HFFc6 (cell line): ENCODE measurements around the gene CSNK1G1. TPM values are rescaled to one million over a fixed set of nuclear protein-coding genes. Genes with fewer than 3 reads are reported as not detected.
A peak's percentile ranks its signal among the peaks of the same experiment; 100 is the strongest.
"Not testable (repeated sequence)": the region's sequence is repeated elsewhere in the genome, so short reads cannot be mapped to it uniquely, and the experiment has no call there.

Experiments
- DNase-seq: peaks from one replicate; pipeline ENCODE4 v3.0.0-alpha.2; 2018
- H3K27ac Mint-ChIP-seq: 2 replicates; pipeline ENCODE4 v1.8.0; 2020; ENCODE audit warnings: mild to moderate bottlenecking, mixed read lengths
- H3K27me3 Mint-ChIP-seq: 2 replicates; pipeline ENCODE4 v1.8.0; 2021; ENCODE audit warnings: mild to moderate bottlenecking, moderate library complexity, mixed read lengths; ENCODE audit not compliant: insufficient read depth
- H3K36me3 Mint-ChIP-seq: 2 replicates; pipeline ENCODE4 v1.8.0; 2021; ENCODE audit warnings: low read depth, mixed read lengths
- H3K4me1 Mint-ChIP-seq: 2 replicates; pipeline ENCODE4 v1.8.0; 2020; ENCODE audit warnings: low read depth, mixed read lengths
- H3K4me3 Mint-ChIP-seq: 2 replicates; pipeline ENCODE4 v1.8.0; 2020; ENCODE audit warnings: mild to moderate bottlenecking, moderate library complexity, mixed read lengths
- H3K9me3 Mint-ChIP-seq: 2 replicates; pipeline ENCODE4 v1.8.0; 2020; ENCODE audit warnings: mild to moderate bottlenecking, mixed read lengths
- total RNA-seq, 6 experiments: library from RNA; stranded (reverse); fragmentation: NEBNext Ultra II Directional; extraction: Animal tissue kit (Norgen Biotek cat#: 25700); gene quantifications; 2 replicates in 1 of 6; 3 replicates in 5 of 6; pipeline ENCODE4 v1.2.3, GENCODE V29; 2021
- TF ChIP-seq, protein P1 (sequence below): fragments of 200-600 bp; sonication (generic); IDR thresholded peaks from 2 replicates; pipeline ENCODE4 v1.5.0; 2021; ENCODE audit warnings: antibody characterized with exemption, mild to moderate bottlenecking

The CSNK1G1 gene
- total RNA-seq, 6 experiments from 2014 or later, result 16.4 to 20.5 (median 18.6) TPM

DNA sequence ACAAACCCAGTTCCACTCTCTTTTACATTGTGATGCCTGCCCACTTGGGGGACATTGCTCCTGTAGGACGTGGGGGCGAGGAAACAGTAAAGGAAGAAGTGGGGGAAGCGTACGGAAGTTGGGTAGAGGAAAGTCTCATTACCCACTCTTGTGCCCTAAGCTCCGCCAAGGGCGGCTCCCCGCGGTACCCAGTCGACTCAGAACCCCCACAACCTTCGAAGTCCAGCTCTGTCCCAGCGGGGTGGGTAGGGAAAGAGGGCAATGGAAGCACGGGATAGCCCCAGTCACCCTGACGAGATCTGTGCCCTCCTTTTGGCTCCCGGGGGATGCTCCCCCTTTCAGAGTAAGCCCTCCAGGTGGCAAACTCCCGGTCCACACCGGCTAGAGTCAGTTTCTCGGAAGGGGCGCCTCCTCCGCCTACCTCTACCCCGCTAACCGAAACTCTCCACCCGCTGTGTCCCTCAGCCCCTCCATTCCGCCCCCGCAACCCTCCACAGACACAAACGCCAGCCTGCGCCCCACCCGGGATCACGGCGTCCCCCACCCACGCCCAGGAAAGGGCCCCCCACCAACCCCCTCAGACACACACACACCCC, 527 bp downstream of the CSNK1G1 start:
- Mint-ChIP-seq H3K4me3 (peak overlapping the region; percentile 93), H3K9me3 (no peaks in the 10 kb centered on the region), H3K36me3 (no peaks in the 10 kb centered on the region), H3K27ac (peak overlapping the region; percentile 94), H3K27me3 (peaks cover 3% of the 10 kb centered on the region), H3K4me1 (peaks cover 33% of the 10 kb centered on the region)
- no peak for DNase-seq
- TF ChIP-seq, protein P1, sequence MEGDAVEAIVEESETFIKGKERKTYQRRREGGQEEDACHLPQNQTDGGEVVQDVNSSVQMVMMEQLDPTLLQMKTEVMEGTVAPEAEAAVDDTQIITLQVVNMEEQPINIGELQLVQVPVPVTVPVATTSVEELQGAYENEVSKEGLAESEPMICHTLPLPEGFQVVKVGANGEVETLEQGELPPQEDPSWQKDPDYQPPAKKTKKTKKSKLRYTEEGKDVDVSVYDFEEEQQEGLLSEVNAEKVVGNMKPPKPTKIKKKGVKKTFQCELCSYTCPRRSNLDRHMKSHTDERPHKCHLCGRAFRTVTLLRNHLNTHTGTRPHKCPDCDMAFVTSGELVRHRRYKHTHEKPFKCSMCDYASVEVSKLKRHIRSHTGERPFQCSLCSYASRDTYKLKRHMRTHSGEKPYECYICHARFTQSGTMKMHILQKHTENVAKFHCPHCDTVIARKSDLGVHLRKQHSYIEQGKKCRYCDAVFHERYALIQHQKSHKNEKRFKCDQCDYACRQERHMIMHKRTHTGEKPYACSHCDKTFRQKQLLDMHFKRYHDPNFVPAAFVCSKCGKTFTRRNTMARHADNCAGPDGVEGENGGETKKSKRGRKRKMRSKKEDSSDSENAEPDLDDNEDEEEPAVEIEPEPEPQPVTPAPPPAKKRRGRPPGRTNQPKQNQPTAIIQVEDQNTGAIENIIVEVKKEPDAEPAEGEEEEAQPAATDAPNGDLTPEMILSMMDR, result no peak

DNA sequence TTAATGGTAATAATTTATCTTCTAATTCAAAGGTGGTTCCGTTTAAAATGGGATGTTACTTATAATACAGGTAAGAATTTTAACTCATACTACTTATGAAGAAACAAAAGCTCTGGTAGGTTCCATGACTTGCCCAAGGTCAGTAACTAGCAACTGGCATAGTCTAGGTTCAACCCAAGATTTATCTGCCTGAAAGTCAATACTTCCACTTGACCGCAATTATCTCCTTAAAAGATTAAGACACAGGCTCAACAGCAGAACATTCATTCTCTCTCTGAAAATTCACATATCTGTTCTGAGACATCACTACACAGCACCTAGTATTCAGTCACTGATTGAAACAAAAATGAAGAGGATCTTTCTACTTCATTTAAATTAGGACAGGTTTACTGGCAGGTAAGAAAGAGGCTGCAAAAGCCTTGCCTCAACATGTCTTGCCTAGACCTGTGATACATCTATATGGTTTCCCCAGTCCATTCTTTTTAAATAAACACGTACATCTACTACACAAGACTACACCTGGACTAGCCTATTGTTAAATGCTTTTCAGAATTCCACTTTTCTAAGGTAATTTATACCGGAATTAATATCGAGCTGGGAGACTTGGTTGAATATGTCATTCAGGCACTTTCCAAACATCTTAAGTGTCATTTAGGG, 1.2 kb downstream of the CSNK1G1 start:
- no peak for DNase-seq
- peak overlapping the region; percentile 94 for H3K27ac Mint-ChIP-seq
- peaks cover 34% of the 10 kb centered on the region for H3K4me1 Mint-ChIP-seq
- H3K9me3 Mint-ChIP-seq, result no peaks in the 10 kb centered on the region
- H3K36me3 Mint-ChIP-seq, result no peaks in the 10 kb centered on the region
- peak overlapping the region; percentile 93 for H3K4me3 Mint-ChIP-seq
- peaks cover 3% of the 10 kb centered on the region for H3K27me3 Mint-ChIP-seq
- TF ChIP-seq, protein P1, result no peak

DNA sequence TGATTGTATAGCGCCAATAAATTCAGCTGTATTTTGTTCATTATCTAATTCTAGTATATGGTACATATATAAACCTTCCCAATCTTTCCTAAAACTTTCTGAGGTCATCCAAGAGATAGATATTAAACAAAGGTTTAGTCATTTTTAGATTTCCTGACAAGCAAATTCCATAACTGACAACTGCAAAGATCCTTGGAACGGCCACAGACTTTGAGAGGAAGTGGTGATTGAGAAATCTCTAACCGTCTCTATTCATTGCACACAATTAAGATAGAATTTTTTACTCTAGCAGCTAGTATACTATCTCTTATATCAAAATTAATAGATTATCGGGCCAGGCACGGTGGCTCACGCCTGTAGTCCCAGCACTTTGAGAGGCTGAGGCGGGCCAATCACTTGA, 4.7 kb downstream of the CSNK1G1 start:
- H3K4me1 Mint-ChIP-seq, result peaks cover 45% of the 10 kb centered on the region
- TF ChIP-seq, protein P1, result no peak
- H3K4me3 Mint-ChIP-seq, result peak overlapping the region; percentile 40; the same call in 1 of the 2 replicates
- H3K9me3 Mint-ChIP-seq, result no peaks in the 10 kb centered on the region
- peaks cover 3% of the 10 kb centered on the region for H3K27me3 Mint-ChIP-seq
- DNase-seq, result peak; percentile 7
- peak overlapping the region; percentile 34 for H3K27ac Mint-ChIP-seq
- peaks cover 12% of the 10 kb centered on the region for H3K36me3 Mint-ChIP-seq

DNA sequence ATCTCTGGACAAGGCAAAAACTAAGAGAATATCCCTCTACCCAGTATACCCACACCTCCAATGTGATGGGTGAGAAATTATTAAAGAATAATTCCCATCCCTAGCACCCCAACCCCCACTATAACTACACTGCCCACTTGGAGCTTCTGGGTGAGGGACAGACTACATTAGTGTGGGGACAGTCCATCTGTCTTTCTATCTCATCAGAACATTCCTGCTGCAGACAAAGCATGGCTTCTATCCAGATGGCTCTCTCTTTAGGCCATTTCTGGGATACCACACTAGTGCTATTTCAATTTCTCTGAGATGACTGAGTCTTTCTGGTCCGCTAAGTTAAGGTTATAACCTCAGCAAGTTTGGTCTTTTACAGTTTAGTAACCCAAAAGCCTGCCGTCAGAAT, 6.6 kb downstream of the CSNK1G1 start:
- Mint-ChIP-seq H3K36me3 (peaks cover 12% of the 10 kb centered on the region), H3K4me1 (peaks cover 50% of the 10 kb centered on the region), H3K27ac (peak overlapping the region; percentile 33; the same call in 1 of the 2 replicates), H3K9me3 (no peaks in the 10 kb centered on the region), H3K27me3 (no peaks in the 10 kb centered on the region; the same call in 1 of the 2 replicates), H3K4me3 (no peak overlapping the region)
- no peak for DNase-seq
- TF ChIP-seq, protein P1, result no peak

DNA sequence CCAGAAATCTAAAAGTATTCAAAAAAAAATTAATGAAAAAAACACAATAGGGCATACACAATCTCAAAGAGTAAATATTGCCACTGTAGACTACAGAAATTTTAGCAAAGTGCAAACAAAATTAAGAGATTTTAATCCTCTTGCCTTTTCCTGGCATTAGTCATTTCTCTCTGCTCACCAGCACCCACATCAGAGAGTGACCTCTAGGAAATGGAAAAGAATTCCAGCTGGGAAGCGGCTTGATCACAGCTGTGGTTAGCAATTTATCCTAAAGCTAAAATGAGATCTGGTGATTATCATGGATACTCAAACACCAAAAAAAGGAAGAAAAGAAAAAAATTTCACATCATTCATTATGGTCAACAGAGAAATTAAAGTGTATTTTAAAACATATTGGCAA, 7.5 kb downstream of the CSNK1G1 start:
- Mint-ChIP-seq H3K27ac (0 out of 2 replicates have a peak overlapping the region, but pooled peaks have one; percentile 5), H3K27me3 (no peaks in the 10 kb centered on the region; the same call in 1 of the 2 replicates), H3K4me3 (no peak overlapping the region; the same call in 1 of the 2 replicates), H3K4me1 (peaks cover 58% of the 10 kb centered on the region), H3K9me3 (no peaks in the 10 kb centered on the region), H3K36me3 (peaks cover 12% of the 10 kb centered on the region)
- DNase-seq, result peak; percentile 16
- TF ChIP-seq, protein P1, result no peak

DNA sequence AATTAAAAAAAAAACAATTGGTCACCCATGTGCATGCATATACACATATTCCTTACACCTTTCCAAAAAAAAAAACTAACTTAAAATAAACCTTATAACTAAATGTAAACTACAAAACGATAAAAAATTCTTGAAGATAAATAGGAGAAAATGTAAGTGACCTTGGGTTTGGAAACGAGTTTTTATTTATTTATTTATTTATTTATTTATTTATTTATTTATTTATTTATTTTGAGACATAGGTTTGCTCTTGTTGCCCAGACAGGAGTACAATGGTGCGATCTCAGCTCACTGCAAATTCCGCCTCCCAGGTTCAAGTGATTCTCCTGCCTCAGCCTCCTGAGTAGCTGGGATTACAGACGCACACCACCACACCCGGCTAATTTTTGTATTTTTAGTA, 9.7 kb downstream of the CSNK1G1 start:
- peaks cover 71% of the 10 kb centered on the region for H3K4me1 Mint-ChIP-seq
- peaks cover 27% of the 10 kb centered on the region for H3K36me3 Mint-ChIP-seq
- not testable (repeated sequence) for H3K27ac Mint-ChIP-seq, H3K4me3 Mint-ChIP-seq, H3K27me3 Mint-ChIP-seq, DNase-seq, H3K9me3 Mint-ChIP-seq
